Lung (tissue), 13 donors: ENCODE results near the gene TRAF3. TPM values are rescaled to one million over a fixed set of nuclear protein-coding genes. Genes with fewer than 3 reads are reported as not detected.

Experiments
- ATAC-seq: fragments of 200-7000 bp; cut with Tn5 transposase; one replicate; pipeline ENCODE4 v1.9.1; 2020; ENCODE audit warnings: moderate number of reproducible peaks; ENCODE audit not compliant: insufficient read depth, low FRiP score
- DNase-seq, 3 donors: peaks; one replicate each; pipeline ENCODE4 v3.0.0-alpha.2; 2013 to 2017
- H3K27ac ChIP-seq, 2 donors: one replicate each; pipeline ENCODE4 v1.5.1; 2013; ENCODE audit warnings: mild to moderate bottlenecking in 2 of 2, moderate library complexity in 2 of 2, control low read depth in 1 of 2, inconsistent platforms in 1 of 2, low read depth in 1 of 2, low read length in 1 of 2
- H3K27me3 ChIP-seq, 3 donors: one replicate each; pipeline ENCODE4 v1.5.1; 2013; ENCODE audit warnings: low read length in 2 of 3; ENCODE audit not compliant: control insufficient read depth in 3 of 3, insufficient read depth in 3 of 3
- H3K36me3 ChIP-seq, 4 donors: one replicate each; pipeline ENCODE4 v1.5.1; 2013; ENCODE audit warnings: low read length in 4 of 4, mild to moderate bottlenecking in 1 of 4, moderate library complexity in 1 of 4; ENCODE audit not compliant: control insufficient read depth in 4 of 4, insufficient read depth in 4 of 4
- H3K4me1 ChIP-seq, 5 donors: one replicate each; pipeline ENCODE4 v1.5.1; 2013; ENCODE audit warnings: low read length in 5 of 5, mild to moderate bottlenecking in 2 of 5, moderate library complexity in 1 of 5; ENCODE audit not compliant: control insufficient read depth in 5 of 5, insufficient read depth in 5 of 5
- H3K4me3 ChIP-seq: one replicate; pipeline ENCODE4 v1.5.1; 2013; ENCODE audit warnings: mild to moderate bottlenecking, control low read depth, moderate library complexity
- H3K9ac ChIP-seq, 2 donors: one replicate each; pipeline ENCODE4 v1.5.1; 2013; ENCODE audit warnings: low read length in 2 of 2, control low read depth in 1 of 2; ENCODE audit not compliant: insufficient read depth in 1 of 2
- H3K9me3 ChIP-seq, 4 donors: one replicate each; pipeline ENCODE4 v1.5.1; 2013; ENCODE audit warnings: low read length in 3 of 4, mild to moderate bottlenecking in 1 of 4, moderate library complexity in 1 of 4; ENCODE audit not compliant: control insufficient read depth in 4 of 4, insufficient read depth in 3 of 4
- CTCF ChIP-seq: IDR thresholded peaks from 2 replicates; pipeline ENCODE4 v1.5.1; 2012; ENCODE audit warnings: mild to moderate bottlenecking; ENCODE audit errors: control extremely low read depth, extremely low read depth
- WGBS, 2 donors: extraction: QIAGEN DNeasy Blood & Tissue Kit; methylation state at CpG; one replicate each; pipeline ENCODE4 v1.1.7; 2013; 5-methylcytosine and 5-hydroxymethylcytosine counted together
- polyA plus RNA-seq, 2 donors: library from polyadenylated mRNA; stranded (reverse); fragments of 200-250 nt; gene quantifications; one replicate each; pipeline ENCODE4 v1.2.1, GENCODE V29; 2013
- small RNA-seq: library from RNA; depleted of rRNA; stranded (forward); fragments of <200 nt; gene quantifications from one replicate; pipeline ENCODE3, GENCODE V24; 2014; ENCODE audit warnings: low replicate concordance
- total RNA-seq, 2 donors: library from RNA; depleted of rRNA in 1 of 2; stranded (reverse); fragments of >200 nt in 1 of 2; gene quantifications; one replicate each; pipeline ENCODE4 v1.2.1, GENCODE V29; 2014 to 2021
- donor health status: control.
- donor health status: control.
- donor health status: Bipolar disorder and iron deficiency.
- donor health status: healthy.
- donor health status: DM: yes; HTN: yes; CAD: no.

Gene TRAF3
- total and polyA plus RNA-seq, 4 donors: 5.7 to 25.5 (median 18.7) TPM

DNA sequence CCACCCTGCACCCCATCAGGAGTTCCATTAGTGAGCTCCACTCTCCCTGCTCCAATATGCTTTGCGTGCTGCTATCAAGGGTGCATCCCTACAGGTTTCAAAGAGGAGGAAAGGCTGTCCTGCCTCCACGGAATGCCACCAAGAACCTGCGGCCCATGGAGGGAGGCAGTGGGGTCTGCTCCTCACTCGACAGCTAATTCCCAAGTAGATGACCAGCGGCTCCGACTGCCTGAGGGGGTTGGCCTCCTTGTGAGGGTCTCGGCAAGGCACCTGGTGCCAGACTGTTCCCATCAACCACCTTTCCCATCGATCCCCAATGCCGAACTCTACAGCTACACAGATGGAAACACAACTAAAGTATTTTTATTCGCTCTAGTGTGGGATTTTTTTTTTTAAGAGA lies 181.2 kb downstream of the TRAF3 start:
- TF ChIP-seq CTCF: no peak
- no peaks in the 10 kb centered on the region for H3K9me3 ChIP-seq
- no peak overlapping the region for H3K9ac ChIP-seq
- no peak overlapping the region for H3K27ac ChIP-seq
- H3K4me1 ChIP-seq: no peaks in the 10 kb centered on the region
- no peak for DNase-seq
- H3K27me3 ChIP-seq: no peaks in the 10 kb centered on the region
- no peak for ATAC-seq
- 96 to 98% methylated on average over 10 of the region's 10 CpGs for WGBS, 2 donors
- no peak overlapping the region for H3K4me3 ChIP-seq
- peaks cover 26 to 66% (median 53%) of the 10 kb centered on the region in 4 donors for H3K36me3 ChIP-seq

Small RNA genes within 50 kb of the gene (small RNA-seq; reads per million reads assigned to genes)
- gene RNU6-1316P: not detected

Other genes with a start within 250 kb of the TRAF3 start
- gene RCOR1, start 184.8 kb upstream of the TRAF3 start, total RNA-seq: 10 to 100 TPM; 31.6 to 63.9 TPM
- 10 to 100 TPM in 1 of 2 donors, 1 to 10 TPM in 1; 7.9 to 13.3 TPM for gene RCOR1, start 184.8 kb upstream of the TRAF3 start, polyA plus RNA-seq
- gene AMN, start 145.2 kb downstream of the TRAF3 start, total RNA-seq: 10 to 100 TPM in 1 of 2 donors, under 1 TPM in 1; 0.94 to 24.7 TPM
- 10 to 100 TPM; 10.2 to 15.0 TPM for gene AMN, start 145.2 kb downstream of the TRAF3 start, polyA plus RNA-seq